Activated CD4-positive, alpha-beta T cell treated with anti-CD3 and anti-CD28 coated beads, Interleukin-10, Interleukin-2, amounts not matched to agents 100 ng/mL and 50 ng/mL, durations not matched to agents 16 hours and 8 hours (primary cell): ENCODE measurements around the gene ANGEL2.

Experiments used
- DNase-seq: peaks from one replicate; pipeline ENCODE4 v3.0.0-alpha.2; 2020

The ANGEL2 gene

GRCh38 chr1:212950243-212951125 lies 65.2 kb downstream of the ANGEL2 start, which contains the start of gene VASH2:
Gene VASH2, plus strand, starts transcription at chr1:212950541. Its CDS starts 1,002 bp downstream, at chr1:212951543.
- DNase-seq = peak; percentile 74

- DNase-seq = no peak
Measured at GRCh38 chr1:212949771-212950170, 65.9 kb downstream of the ANGEL2 start.

DNA sequence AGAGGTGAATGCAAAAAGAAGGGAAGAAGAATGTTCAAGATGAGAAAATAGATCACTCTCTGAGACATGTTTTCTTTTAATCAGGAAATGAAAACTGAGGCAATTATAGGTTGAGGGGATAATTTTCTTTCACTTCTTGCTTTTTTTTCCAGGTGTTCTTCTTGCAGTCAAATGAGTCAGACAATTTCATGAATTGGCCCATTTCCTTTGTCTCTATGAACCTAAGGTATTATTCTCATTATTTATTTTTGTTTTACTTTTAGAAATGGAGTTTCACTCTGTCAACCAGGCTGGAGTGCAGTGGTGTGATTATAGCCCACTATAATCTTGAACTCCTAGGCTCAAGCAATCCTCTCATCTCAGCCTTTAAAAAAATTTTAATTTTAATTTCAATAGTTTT lies 68.8 kb downstream of the ANGEL2 start:
- DNase-seq = no peak

DNA sequence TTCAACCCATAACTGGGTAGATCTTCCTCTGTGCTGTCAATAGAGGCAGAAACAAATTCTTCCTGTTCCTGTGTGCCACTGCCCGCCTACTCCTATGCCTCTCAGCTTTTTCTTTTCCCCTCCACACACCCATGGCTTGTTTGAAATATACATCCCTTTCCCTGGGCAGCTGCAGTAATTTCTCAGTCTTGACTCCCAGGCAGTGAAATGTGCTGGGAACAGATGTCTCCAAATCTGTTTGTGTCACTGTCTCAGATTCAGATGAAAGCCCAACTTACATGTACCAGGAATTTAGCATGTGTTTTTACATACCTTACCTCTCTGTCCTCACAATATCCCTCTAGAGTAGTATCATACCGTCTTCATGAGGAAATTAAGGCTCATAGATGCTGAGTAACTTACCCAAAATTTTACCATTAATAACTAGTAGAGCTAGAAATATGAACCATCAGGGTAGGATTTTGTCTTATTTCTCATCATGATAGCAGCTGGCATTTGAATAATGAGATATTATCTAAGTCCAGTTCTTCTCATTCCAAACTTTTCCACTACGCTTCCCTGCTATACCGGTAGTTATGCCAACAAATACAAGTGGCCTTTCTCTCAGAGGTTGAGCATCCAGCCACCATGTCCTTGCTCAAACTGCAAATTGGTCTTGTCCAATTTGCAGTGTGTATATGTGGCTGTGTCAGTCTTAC lies 70.1 kb downstream of the ANGEL2 start:
- no peak for DNase-seq

DNA sequence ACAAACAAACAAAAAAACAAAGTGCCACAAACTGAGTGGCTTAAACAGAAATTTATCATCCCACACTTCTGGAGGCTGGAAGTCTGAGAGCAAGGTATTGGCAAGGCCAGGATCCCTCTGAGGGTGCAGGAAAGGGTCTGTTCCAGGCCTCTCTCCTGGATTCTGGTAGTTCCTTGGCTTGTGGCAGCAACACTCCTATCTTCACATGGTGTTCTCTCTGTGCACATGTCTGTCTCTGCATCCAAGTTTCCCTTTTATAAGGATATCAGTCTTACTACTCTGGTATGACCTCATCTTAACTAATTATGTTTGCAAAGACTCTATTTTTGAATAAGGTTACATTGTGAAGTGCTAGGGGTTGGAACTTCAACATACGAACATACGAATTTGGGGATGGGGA lies 70.6 kb downstream of the ANGEL2 start:
- no peak for DNase-seq

DNA sequence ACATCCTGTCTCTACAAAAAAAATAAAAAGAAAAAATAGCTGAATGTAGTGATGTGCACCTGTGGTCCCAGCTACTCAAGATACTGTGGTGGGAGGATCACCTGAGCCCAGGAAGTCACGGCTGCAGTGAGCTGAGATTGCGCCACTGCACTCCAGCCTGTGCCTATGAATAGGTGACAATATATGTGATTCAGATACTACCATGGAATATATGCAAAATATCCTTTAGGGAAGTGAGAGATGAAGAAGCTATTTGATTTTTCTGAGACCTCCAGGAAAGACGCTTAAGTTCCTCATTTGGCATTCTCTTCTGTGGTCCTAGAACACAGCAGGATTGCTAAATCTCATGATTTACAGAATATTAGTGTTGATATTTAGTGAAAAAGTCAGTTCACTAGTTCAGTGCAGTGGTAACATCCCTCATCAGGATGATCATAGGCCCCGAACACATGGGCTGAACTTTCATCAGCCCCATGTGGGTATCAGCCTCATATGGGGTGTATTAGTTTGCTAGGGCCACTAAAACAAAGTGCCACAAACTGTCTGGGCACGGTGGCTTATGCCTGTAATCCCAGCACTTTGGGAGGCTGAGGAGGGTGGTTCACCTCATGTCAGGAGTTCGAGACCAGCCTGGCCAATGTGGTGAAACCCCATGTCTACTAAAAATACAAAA lies 71.3 kb downstream of the ANGEL2 start:
- no peak for DNase-seq

DNA sequence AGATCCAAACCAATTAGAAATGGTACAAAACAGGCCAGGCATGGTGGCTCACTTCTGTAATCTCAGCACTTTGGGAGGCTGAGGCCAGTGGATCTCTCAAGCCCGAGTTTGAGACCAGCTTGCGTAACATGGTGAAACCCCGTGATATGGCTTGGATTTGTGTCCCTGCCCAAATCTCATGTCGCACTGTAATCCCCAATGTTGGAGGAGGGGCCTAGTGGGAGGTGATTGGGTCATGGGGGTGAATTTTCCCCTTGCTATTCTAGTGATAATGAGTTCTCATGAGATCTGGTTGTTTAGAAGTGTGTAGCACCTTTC lies 72.3 kb downstream of the ANGEL2 start:
- DNase-seq = no peak

DNA sequence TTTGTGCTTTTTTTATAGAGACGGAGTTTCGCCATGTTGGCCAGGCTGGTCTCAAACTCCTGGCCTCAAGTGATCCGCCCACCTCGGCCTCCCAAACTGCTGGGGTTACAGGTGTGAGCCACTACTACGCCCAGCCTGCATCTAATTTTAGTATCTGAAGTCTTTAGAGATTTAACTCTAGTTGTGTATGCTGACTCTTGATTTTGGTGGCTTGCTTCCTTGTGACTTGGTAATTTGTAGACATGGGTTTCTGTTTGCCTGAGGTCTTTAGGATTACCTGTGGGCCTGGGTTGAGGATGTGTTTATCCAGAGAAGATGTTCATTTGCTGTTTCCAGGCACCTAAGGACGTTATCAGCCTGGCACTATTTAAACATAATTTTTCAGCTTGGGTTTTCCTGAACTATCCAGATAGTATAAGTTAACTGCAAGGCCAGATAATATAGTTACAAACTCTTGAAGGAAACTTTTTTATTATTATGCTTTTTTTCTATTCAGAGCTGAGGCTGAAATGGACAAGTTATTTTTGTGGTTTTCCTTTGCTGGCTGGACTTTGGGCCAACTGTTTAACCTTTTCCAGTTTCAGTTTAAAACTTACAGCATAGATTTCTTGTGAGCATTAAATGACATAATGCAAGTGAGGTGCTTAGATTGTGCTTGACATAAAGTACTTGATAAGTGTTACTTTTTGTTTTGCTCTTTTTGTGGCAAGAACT lies 72.8 kb downstream of the ANGEL2 start:
- DNase-seq = no peak
